ENCODE measurements around the gene LPIN2.

LPIN2 gene

DNA sequence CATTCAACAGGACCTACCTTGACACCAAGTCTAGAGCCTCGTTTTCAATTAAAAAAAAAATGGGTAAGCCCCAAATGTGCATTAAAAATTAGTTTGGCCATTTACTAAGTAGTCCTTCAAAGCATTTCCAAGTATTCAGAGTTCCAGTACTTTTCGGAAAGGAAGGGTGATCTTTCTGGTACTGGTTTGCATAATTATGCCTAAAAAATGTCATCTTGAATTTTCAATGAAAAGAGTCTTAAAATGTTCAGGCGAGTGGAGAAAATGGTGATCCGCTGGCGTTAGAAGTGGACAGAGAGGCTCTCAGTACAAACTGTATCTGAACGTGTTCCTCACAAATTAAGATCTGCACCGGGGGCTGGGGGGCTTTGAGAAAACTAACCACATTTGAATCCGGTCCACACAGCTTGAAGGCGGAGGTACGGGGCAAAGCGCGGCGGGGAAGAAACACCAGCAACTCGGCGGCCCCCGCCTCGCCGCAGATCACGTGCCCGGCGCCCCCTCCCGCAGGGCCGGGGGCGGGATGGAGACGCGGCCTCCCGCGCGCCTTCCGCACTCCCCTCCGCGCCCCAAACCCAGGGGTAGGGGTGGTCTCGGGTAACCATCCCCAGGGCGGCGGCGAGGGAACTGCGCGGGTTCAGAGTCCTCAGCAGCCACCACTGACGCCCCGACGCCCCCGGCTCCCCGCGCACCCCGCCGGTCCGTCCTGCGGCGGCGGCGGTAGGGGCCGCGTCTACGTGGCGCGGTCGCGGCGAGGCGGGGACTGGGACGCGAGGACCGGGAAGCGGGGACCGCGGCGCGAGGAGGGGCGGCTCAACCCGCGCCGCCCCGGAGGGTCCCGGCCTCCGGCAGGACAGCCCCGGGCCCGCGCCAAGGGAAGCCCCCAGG is 564 bp downstream of the LPIN2 start:
- H3K79me2 ChIP-seq (ENCODE audit: control insufficient read depth, low read length) = peaks cover 38% of the 10 kb centered on the region
- TF ChIP-seq EZH2phosphoT487 (IDR thresholded peaks at IDR 0.05; ENCODE audit: borderline replicate concordance, low read length) (no peak), CTCF (IDR thresholded peaks at IDR 0.05; ENCODE audit: low read depth, low read length, poor library complexity, severe bottlenecking) (no peak)
- H3K9me2 ChIP-seq (replicated peaks; ENCODE audit: control insufficient read depth, low read length) = no peaks in the 10 kb centered on the region
- peak overlapping the region; percentile 78 for H3K4me2 ChIP-seq (ENCODE audit: low read length)
- no peaks in the 10 kb centered on the region for H3K27me3 ChIP-seq (ENCODE audit: control insufficient read depth, low read length)
- peaks cover 13% of the 10 kb centered on the region for H3K36me3 ChIP-seq (ENCODE audit: control insufficient read depth, low read length)
- no peaks in the 10 kb centered on the region for H4K20me1 ChIP-seq (ENCODE audit: control insufficient read depth, insufficient read depth, low read depth, low read length)
- peak overlapping the region; percentile 75 for H3K4me3 ChIP-seq (ENCODE audit: low read length)
- no peaks in the 10 kb centered on the region for H3K9me3 ChIP-seq (ENCODE audit: control insufficient read depth, insufficient read depth, low read length)
- peak overlapping the region; percentile 39 for H3K27ac ChIP-seq (ENCODE audit: low read depth, low read length)
- peaks cover 39% of the 10 kb centered on the region for H3K4me1 ChIP-seq (ENCODE audit: control insufficient read depth, low read length)
- H3F3A ChIP-seq (ENCODE audit: control insufficient read depth, insufficient read depth) = no peaks in the 10 kb centered on the region

GRCh38 chr18:3010086-3010485 is 2.9 kb downstream of the LPIN2 start:
- H3F3A ChIP-seq (ENCODE audit: control insufficient read depth, insufficient read depth) = no peaks in the 10 kb centered on the region
- peaks cover 17% of the 10 kb centered on the region for H3K4me1 ChIP-seq (ENCODE audit: control insufficient read depth, low read length)
- no peaks in the 10 kb centered on the region for H3K27me3 ChIP-seq (ENCODE audit: control insufficient read depth, low read length)
- H3K9me3 ChIP-seq (ENCODE audit: control insufficient read depth, insufficient read depth, low read length) = no peaks in the 10 kb centered on the region
- H3K27ac ChIP-seq (ENCODE audit: low read depth, low read length) = no peak overlapping the region
- H3K4me3 ChIP-seq (ENCODE audit: low read length) = no peak overlapping the region
- H3K36me3 ChIP-seq (ENCODE audit: control insufficient read depth, low read length) = peaks cover 17% of the 10 kb centered on the region
- no peaks in the 10 kb centered on the region for H3K9me2 ChIP-seq (replicated peaks; ENCODE audit: control insufficient read depth, low read length)
- H4K20me1 ChIP-seq (ENCODE audit: control insufficient read depth, insufficient read depth, low read depth, low read length) = no peaks in the 10 kb centered on the region
- no peak for TF ChIP-seq EZH2phosphoT487 (IDR thresholded peaks at IDR 0.05; ENCODE audit: borderline replicate concordance, low read length)
- TF ChIP-seq CTCF (IDR thresholded peaks at IDR 0.05; ENCODE audit: low read depth, low read length, poor library complexity, severe bottlenecking) = no peak
- H3K79me2 ChIP-seq (ENCODE audit: control insufficient read depth, low read length) = peaks cover 50% of the 10 kb centered on the region
- H3K4me2 ChIP-seq (ENCODE audit: low read length) = no peak overlapping the region

DNA sequence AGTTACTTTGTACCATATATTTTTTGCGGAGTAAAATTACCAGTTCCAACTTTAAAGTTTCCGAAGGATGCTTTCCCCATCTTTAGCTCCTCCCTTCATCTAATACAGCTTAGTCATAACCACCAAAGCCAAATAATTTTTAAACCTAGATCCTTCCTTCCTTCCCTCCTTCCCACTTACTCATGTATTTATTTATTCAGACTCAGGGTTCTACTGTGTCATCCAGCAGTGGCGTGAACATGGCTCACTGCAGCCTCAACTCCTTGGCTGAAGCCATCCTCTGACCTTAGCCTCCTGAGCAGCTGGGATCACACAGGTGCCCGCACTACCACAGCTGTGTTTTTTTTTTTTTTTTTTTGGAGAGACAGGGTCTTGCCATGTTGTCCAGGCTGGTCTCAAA is 4.4 kb downstream of the LPIN2 start:
- no peaks in the 10 kb centered on the region for H3K27me3 ChIP-seq (ENCODE audit: control insufficient read depth, low read length)
- no peaks in the 10 kb centered on the region for H3K9me3 ChIP-seq (ENCODE audit: control insufficient read depth, insufficient read depth, low read length)
- peaks cover 56% of the 10 kb centered on the region for H3K79me2 ChIP-seq (ENCODE audit: control insufficient read depth, low read length)
- H3K4me3 ChIP-seq (ENCODE audit: low read length) = no peak overlapping the region
- no peaks in the 10 kb centered on the region for H4K20me1 ChIP-seq (ENCODE audit: control insufficient read depth, insufficient read depth, low read depth, low read length)
- no peaks in the 10 kb centered on the region for H3F3A ChIP-seq (ENCODE audit: control insufficient read depth, insufficient read depth)
- peaks cover 10% of the 10 kb centered on the region for H3K4me1 ChIP-seq (ENCODE audit: control insufficient read depth, low read length)
- TF ChIP-seq EZH2phosphoT487 (IDR thresholded peaks at IDR 0.05; ENCODE audit: borderline replicate concordance, low read length) = no peak
- TF ChIP-seq CTCF (IDR thresholded peaks at IDR 0.05; ENCODE audit: low read depth, low read length, poor library complexity, severe bottlenecking) = no peak
- H3K9me2 ChIP-seq (replicated peaks; ENCODE audit: control insufficient read depth, low read length) = no peaks in the 10 kb centered on the region
- H3K4me2 ChIP-seq (ENCODE audit: low read length) = no peak overlapping the region
- H3K27ac ChIP-seq (ENCODE audit: low read depth, low read length) = no peak overlapping the region
- H3K36me3 ChIP-seq (ENCODE audit: control insufficient read depth, low read length) = peaks cover 22% of the 10 kb centered on the region

Measured in DOHH2 (cell line).